H1 (cell line): Measurements from ENCODE around the gene ALAS1. TPM values are rescaled to one million over a fixed set of nuclear protein-coding genes. Genes with fewer than 3 reads are reported as not detected.

Experiments used
- CTCF ChIA-PET: fragments of 300-600 bp; sonication (Branson Sonifier 250); formaldehyde crosslinking; loops from one replicate; lab custom pipeline; 2021; ENCODE audit not compliant: partially characterized antibody; lab: Charles Lee
- POLR2A ChIA-PET: fragments of 300-600 bp; sonication (Branson Sonifier 250); formaldehyde crosslinking; loops from one replicate; lab custom pipeline; 2021; ENCODE audit warnings: inconsistent platforms; ENCODE audit not compliant: partially characterized antibody; lab: Charles Lee
- DNase-seq, 2 experiments: peaks; one replicate each; pipeline versions ENCODE4 v3.0.0 to v3.0.0-alpha.2; 2010 to 2022; ENCODE audit warnings: low spot score in 2 of 2, low read depth in 1 of 2, mixed read lengths in 1 of 2
- FAIRE-seq: peaks from 2 replicates; lab custom pipeline; 2011; peaks lifted over from hg19 to GRCh38; lab: Jason Lieb, UNC
- H2AFZ ChIP-seq: 2 replicates; pipeline ENCODE4 v1.8.1; 2012; ENCODE audit warnings: low read length, inconsistent platforms
- H2AK5ac ChIP-seq: 2 replicates; pipeline ENCODE4 v1.6.1; 2013; ENCODE audit warnings: low read depth, low read length
- H2BK120ac ChIP-seq: replicated peaks from 2 replicates; pipeline ENCODE3; 2013; ENCODE audit warnings: low read depth, low read length, inconsistent platforms
- H2BK12ac ChIP-seq: 2 replicates; pipeline ENCODE4 v1.6.1; 2013; ENCODE audit warnings: low read depth, low read length
- H2BK15ac ChIP-seq: 2 replicates; pipeline ENCODE4 v1.6.1; 2013; ENCODE audit warnings: low read length
- H2BK20ac ChIP-seq: 2 replicates; pipeline ENCODE4 v1.6.1; 2013; ENCODE audit warnings: low read length
- H2BK5ac ChIP-seq: 2 replicates; pipeline ENCODE4 v1.6.1; 2013; ENCODE audit warnings: low read depth, low read length
- H3K14ac ChIP-seq: 2 replicates; pipeline ENCODE4 v1.6.1; 2013; ENCODE audit warnings: inconsistent platforms; ENCODE audit not compliant: insufficient read length
- H3K18ac ChIP-seq: 2 replicates; pipeline ENCODE4 v1.6.1; 2013; ENCODE audit warnings: low read length; ENCODE audit errors: extremely low read depth
- H3K23ac ChIP-seq: 2 replicates; pipeline ENCODE4 v1.6.1; 2013; ENCODE audit warnings: inconsistent platforms; ENCODE audit not compliant: insufficient read length
- H3K23me2 ChIP-seq: 2 replicates; pipeline ENCODE4 v1.6.1; 2013; ENCODE audit warnings: low read depth, low read length
- H3K27ac ChIP-seq: 2 replicates; pipeline ENCODE4 v1.6.1; 2011; ENCODE audit warnings: low read depth, low read length, inconsistent platforms
- H3K27me3 ChIP-seq, 4 experiments: replicated peaks in 1 of 4; 1 replicate in 1 of 4; 2 replicates in 3 of 4; pipeline versions ENCODE4 v1.6.1 to v1.8.1; 2011 to 2013; ENCODE audit warnings: low read length in 3 of 4, mild to moderate bottlenecking in 3 of 4, inconsistent platforms in 2 of 4, mixed read lengths in 2 of 4, moderate library complexity in 1 of 4; ENCODE audit not compliant: control insufficient read depth in 3 of 4, insufficient read depth in 3 of 4; ENCODE audit errors: extremely low read depth in 1 of 4
- H3K36me3 ChIP-seq, 4 experiments: 2 replicates each; pipeline versions ENCODE4 v1.6.1 to v1.8.1; 2011 to 2013; ENCODE audit warnings: mild to moderate bottlenecking in 4 of 4, low read length in 3 of 4, moderate library complexity in 2 of 4, control low read depth in 1 of 4, inconsistent platforms in 1 of 4; ENCODE audit not compliant: insufficient read depth in 4 of 4, control insufficient read depth in 2 of 4
- H3K4ac ChIP-seq: replicated peaks from 2 replicates; pipeline ENCODE3; 2013; ENCODE audit warnings: low read length, low read depth, mixed read lengths, inconsistent platforms; ENCODE audit not compliant: insufficient read length
- H3K4me1 ChIP-seq, 4 experiments: replicated peaks in 1 of 4; 1 replicate in 1 of 4; 2 replicates in 3 of 4; pipeline versions ENCODE4 v1.6.1 to v1.8.1; 2011 to 2013; ENCODE audit warnings: low read length in 3 of 4, inconsistent platforms in 2 of 4, mixed read lengths in 1 of 4; ENCODE audit not compliant: insufficient read depth in 4 of 4, control insufficient read depth in 3 of 4
- H3K4me2 ChIP-seq, 2 experiments: 2 replicates each; pipeline versions ENCODE4 v1.6.1 to v1.8.1; 2011 to 2013; ENCODE audit warnings: low read depth in 2 of 2, low read length in 2 of 2, control low read depth in 1 of 2, inconsistent platforms in 1 of 2, mild to moderate bottlenecking in 1 of 2; ENCODE audit not compliant: insufficient read depth in 1 of 2
- H3K4me3 ChIP-seq, 4 experiments: fragments of 200-600, 300-600 bp in 1 of 4; sonication (generic), shearing (Covaris generic), sonication (Bioruptor Twin) in 1 of 4; 2 replicates each; pipeline versions ENCODE4 v1.5.1 to v1.8.1; 2011 to 2016; ENCODE audit warnings: low read length in 4 of 4, low read depth in 3 of 4, control low read depth in 2 of 4, inconsistent platforms in 2 of 4, mild to moderate bottlenecking in 2 of 4, mixed read lengths in 1 of 4, moderate library complexity in 1 of 4; ENCODE audit not compliant: insufficient read depth in 2 of 4; ENCODE audit errors: extremely low read depth in 1 of 4
- H3K56ac ChIP-seq: replicated peaks from 2 replicates; pipeline ENCODE3; 2013; ENCODE audit warnings: low read depth, mild to moderate bottlenecking, mixed read lengths, low read length, inconsistent platforms; ENCODE audit not compliant: insufficient read length
- H3K79me1 ChIP-seq: 2 replicates; pipeline ENCODE4 v1.6.1; 2013; ENCODE audit warnings: low read depth, low read length, control low read depth
- H3K79me2 ChIP-seq, 2 experiments: 2 replicates each; pipeline versions ENCODE4 v1.6.1 to v1.8.1; 2012 to 2013; ENCODE audit warnings: low read length in 2 of 2, mild to moderate bottlenecking in 2 of 2, inconsistent platforms in 1 of 2; ENCODE audit not compliant: insufficient read depth in 2 of 2, control insufficient read depth in 1 of 2
- H3K9ac ChIP-seq, 4 experiments: replicated peaks in 1 of 4; 1 replicate in 1 of 4; 2 replicates in 3 of 4; pipeline versions ENCODE4 v1.6.1 to v1.8.1; 2011 to 2013; ENCODE audit warnings: low read depth in 3 of 4, low read length in 3 of 4, control low read depth in 2 of 4, mild to moderate bottlenecking in 2 of 4, moderate library complexity in 2 of 4, inconsistent platforms in 1 of 4; ENCODE audit errors: extremely low read depth in 1 of 4
- H3K9me3 ChIP-seq, 2 experiments: 2 replicates each; pipeline versions ENCODE4 v1.6.1 to v1.8.1; 2012 to 2013; ENCODE audit warnings: mild to moderate bottlenecking in 2 of 2, moderate library complexity in 2 of 2, control low read depth in 1 of 2, inconsistent platforms in 1 of 2, low read depth in 1 of 2, low read length in 1 of 2, mixed read lengths in 1 of 2; ENCODE audit not compliant: insufficient read depth in 2 of 2
- H4K20me1 ChIP-seq, 2 experiments: replicated peaks in 1 of 2; 2 replicates each; pipeline versions ENCODE3 to v1.8.1; 2011 to 2013; ENCODE audit warnings: inconsistent platforms in 2 of 2, low read length in 2 of 2, mild to moderate bottlenecking in 1 of 2; ENCODE audit not compliant: insufficient read depth in 2 of 2, control insufficient read depth in 1 of 2
- H4K5ac ChIP-seq: 2 replicates; pipeline ENCODE4 v1.6.1; 2013; ENCODE audit warnings: low read length, low read depth, mixed read lengths, inconsistent platforms; ENCODE audit not compliant: insufficient read length
- H4K8ac ChIP-seq: 2 replicates; pipeline ENCODE4 v1.8.0; 2013; ENCODE audit warnings: mild to moderate bottlenecking, moderate library complexity, low read length, inconsistent platforms; ENCODE audit not compliant: insufficient read depth; ENCODE audit errors: extremely low read depth
- H4K91ac ChIP-seq: replicated peaks from 2 replicates; pipeline ENCODE3; 2013; ENCODE audit warnings: low read length, mixed read lengths, inconsistent platforms; ENCODE audit not compliant: insufficient read length
- CBX8 ChIP-seq: fragments of 300-800, 300-1000 bp; sonication (generic); IDR thresholded peaks from 2 replicates; pipeline ENCODE4 v1.7.1; 2016; ENCODE audit warnings: low read depth, low read length, borderline replicate concordance
- CHD2 ChIP-seq: IDR thresholded peaks from 2 replicates; pipeline ENCODE4 v1.6.1; 2012; ENCODE audit warnings: low read length, improper control_type of control experiment
- EGR1 ChIP-seq: IDR thresholded peaks from 2 replicates; pipeline ENCODE4 v1.6.1; 2011; ENCODE audit warnings: low read depth, low read length, borderline replicate concordance
- KDM5A ChIP-seq: fragments of 200-600 bp; IDR thresholded peaks from 2 replicates; pipeline ENCODE4 v1.7.1; 2012; ENCODE audit warnings: mild to moderate bottlenecking, low read length, inconsistent platforms, mixed read lengths
- NANOG ChIP-seq: IDR thresholded peaks from 2 replicates; pipeline ENCODE4 v1.6.1; 2011; ENCODE audit warnings: low read length, low read depth, mild to moderate bottlenecking, inconsistent platforms; ENCODE audit not compliant: insufficient read depth, poor library complexity, severe bottlenecking
- PHF8 ChIP-seq: fragments of 200-600 bp; sonication (generic); conservative IDR thresholded peaks from 2 replicates; pipeline ENCODE4 v1.7.1; 2012; ENCODE audit warnings: low read depth, mild to moderate bottlenecking, inconsistent platforms, low read length, moderate library complexity
- POU5F1 ChIP-seq: IDR thresholded peaks from 2 replicates; pipeline ENCODE4 v1.6.1; 2011; ENCODE audit warnings: low read depth, mild to moderate bottlenecking, low read length, moderate library complexity
- RAD21 ChIP-seq, 2 experiments: IDR thresholded peaks in 1 of 2; conservative IDR thresholded peaks in 1 of 2; 2 replicates each; pipeline ENCODE4 v1.6.1; 2011; ENCODE audit warnings: low read depth in 2 of 2, low read length in 2 of 2, improper control_type of control experiment in 1 of 2, inconsistent platforms in 1 of 2, mild to moderate bottlenecking in 1 of 2, moderate library complexity in 1 of 2
- SAP30 ChIP-seq: fragments of 300-600 bp; sonication (generic); IDR thresholded peaks from 2 replicates; pipeline ENCODE4 v1.7.1; 2012; ENCODE audit warnings: low read length, moderate library complexity, mild to moderate bottlenecking, inconsistent platforms; ENCODE audit not compliant: insufficient read depth, insufficient replicate concordance
- SP2 ChIP-seq: IDR thresholded peaks from 2 replicates; pipeline ENCODE4 v1.6.1; 2012; ENCODE audit warnings: mild to moderate bottlenecking, low read length, inconsistent platforms
- TAF1 ChIP-seq: IDR thresholded peaks from 2 replicates; pipeline ENCODE4 v1.6.1; 2011; ENCODE audit warnings: mild to moderate bottlenecking, low read depth, low read length
- TBP ChIP-seq: IDR thresholded peaks from 2 replicates; pipeline ENCODE4 v1.6.1; 2011; ENCODE audit warnings: low read depth, low read length, improper control_type of control experiment
- TEAD4 ChIP-seq: IDR thresholded peaks from 2 replicates; pipeline ENCODE4 v1.6.1; 2012; ENCODE audit warnings: low read depth, low read length, inconsistent platforms, mixed read lengths
- WGBS, 2 experiments: shearing (Covaris generic) in 1 of 2; methylation state at CpG; one replicate each; pipeline versions ENCODE4 v1.1.6 to v1.1.7; 2013 to 2015; ENCODE audit warnings: low lambda C conversion rate in 2 of 2, mixed read lengths in 2 of 2, inconsistent platforms in 1 of 2, low coverage in 1 of 2, missing lambda C conversion rate in 1 of 2; ENCODE audit not compliant: insufficient replicate concordance in 2 of 2, insufficient coverage in 1 of 2, insufficient read length in 1 of 2; ENCODE audit errors: extremely low coverage in 1 of 2, missing lambda C conversion rate in 1 of 2; 5-methylcytosine and 5-hydroxymethylcytosine counted together
- polyA plus RNA-seq, 7 experiments: library from polyadenylated mRNA; depleted of rRNA in 3 of 7; stranded (reverse) in 5 of 7; unstranded in 2 of 7; fragments of >200 nt in 5 of 7; fragments of 200-250 nt in 2 of 7; gene quantifications; 1 replicate in 5 of 7; 2 replicates in 1 of 7; 4 replicates in 1 of 7; pipeline versions ENCODE4 v1.2.1 to v1.2.3, GENCODE V29; 2011 to 2013; ENCODE audit warnings: missing spikeins in 2 of 7, mixed read lengths in 2 of 7
- total RNA-seq: library from RNA; stranded (reverse); fragmentation: NEBNext Ultra II Directional; extraction: Animal tissue kit (Norgen Biotek cat#: 25700); gene quantifications from 2 replicates; pipeline ENCODE4 v1.2.1, GENCODE V29; 2021
- TF ChIP-seq, protein P1 (sequence below): IDR thresholded peaks from 2 replicates; pipeline ENCODE4 v1.6.1; 2012; ENCODE audit warnings: inconsistent platforms

Gene ALAS1
- total and polyA plus RNA-seq, 2 of the 8 experiments (the other 6 are each of a cell fraction or from before 2014, with no cell fraction given) = 45.9 to 84.4 TPM

DNA sequence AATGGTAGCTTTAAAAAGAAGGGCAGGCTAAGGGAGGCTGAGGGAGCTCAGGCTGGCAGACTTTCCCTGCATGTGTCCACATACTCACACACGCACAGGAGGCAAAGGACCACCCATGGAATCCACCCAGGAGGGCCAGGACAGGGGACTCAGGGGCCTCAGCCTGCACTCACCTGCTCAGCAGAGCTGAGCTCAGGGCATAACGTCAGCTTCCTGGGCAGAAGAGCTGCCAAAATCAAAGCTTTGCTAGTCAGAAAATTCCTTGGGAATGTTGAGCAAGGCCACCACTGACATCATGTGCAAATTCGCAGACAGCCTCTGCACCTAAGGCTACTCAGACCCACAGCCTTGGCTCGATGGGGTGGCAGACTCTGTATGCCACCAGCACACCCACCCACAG is 16.4 kb upstream of the ALAS1 start:
- ChIA-PET CTCF (interaction anchor here (0.6 to 4.6 kb wide), 10 partner anchors 9 to 180 kb away, joined by 3 to 26 read pairs (median 5); no protein-coding TSS in a partner anchor), POLR2A (interaction anchor here (0.7 to 1.1 kb wide), 2 partner anchors 11 to 14 kb away, joined by 3 read pairs; no protein-coding TSS in a partner anchor)
- Histone ChIP-seq H2AFZ (no peak overlapping the region), H3K23me2 (no peaks in the 10 kb centered on the region; the same call in 1 of the 2 replicates), H3K79me1 (no peaks in the 10 kb centered on the region), H3K27ac (no peak overlapping the region), H3K23ac (no peak overlapping the region), H3K56ac (no peak overlapping the region), H2BK15ac (no peak overlapping the region), H3K36me3 (no peaks in the 10 kb centered on the region), H3K9me3 (no peaks in the 10 kb centered on the region), H2BK120ac (no peak overlapping the region), H3K18ac (no peak overlapping the region), H4K20me1 (no peaks in the 10 kb centered on the region), H3K4me2 (no peak overlapping the region), H2BK12ac (no peak overlapping the region), H3K14ac (no peak overlapping the region), H4K8ac (no peak overlapping the region), H3K4me3 (no peak overlapping the region), H3K27me3 (no peaks in the 10 kb centered on the region), H2BK5ac (no peak overlapping the region), H4K91ac (no peak overlapping the region), H4K5ac (no peak overlapping the region), H3K79me2 (no peaks in the 10 kb centered on the region), H2AK5ac (no peak overlapping the region; the same call in 1 of the 2 replicates), H3K4me1 (peaks cover 0 to 2% (median 0%) of the 10 kb centered on the region in 4 experiments; a peak in 2 of 7 replicates), H3K9ac (no peak overlapping the region), H3K4ac (no peak overlapping the region), H2BK20ac (no peak overlapping the region)
- DNase-seq (no peak), FAIRE-seq (no peak)
- WGBS, 2 experiments = 82% methylated on average over 4 of the region's 4 CpGs; no CpG with 5 or more reads in 1 of the 2 experiments
- TF ChIP-seq TAF1 (no peak), TEAD4 (no peak), EGR1 (no peak), CHD2 (no peak), POU5F1 (no peak), SAP30 (no peak), PHF8 (no peak), RAD21 (IDR thresholded peaks at IDR 0.05 in 1 of 2, conservative IDR thresholded peaks at IDR 0.05 in 1 of 2; ENCODE audit: low read depth in 2 of 2, low read length in 2 of 2) (no peak), CBX8 (no peak), NANOG (no peak), KDM5A (no peak), TBP (no peak), SP2 (no peak)
- TF ChIP-seq, protein P1, sequence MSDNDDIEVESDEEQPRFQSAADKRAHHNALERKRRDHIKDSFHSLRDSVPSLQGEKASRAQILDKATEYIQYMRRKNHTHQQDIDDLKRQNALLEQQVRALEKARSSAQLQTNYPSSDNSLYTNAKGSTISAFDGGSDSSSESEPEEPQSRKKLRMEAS = no peak
